Endothelial cell of umbilical vein (primary cell): ENCODE measurements around the gene FARP1.

ENCODE experiments used
- CTCF ChIP-seq, 2 donors: IDR thresholded peaks; 1 replicate in 1 of 2; 2 replicates in 1 of 2; pipeline ENCODE4 v1.5.1; 2011; ENCODE audit warnings: low read length in 2 of 2, mild to moderate bottlenecking in 2 of 2, moderate library complexity in 2 of 2, control low read depth in 1 of 2, inconsistent platforms in 1 of 2, low read depth in 1 of 2; ENCODE audit not compliant: insufficient read depth in 1 of 2; ENCODE audit errors: extremely low read depth in 1 of 2
- EZH2 ChIP-seq: IDR thresholded peaks from 2 replicates; pipeline ENCODE4 v1.6.1; 2012; ENCODE audit warnings: borderline replicate concordance, low read depth, mild to moderate bottlenecking, moderate library complexity, low read length, inconsistent platforms; ENCODE audit not compliant: severe bottlenecking
- MAX ChIP-seq: IDR thresholded peaks from 2 replicates; pipeline ENCODE4 v1.6.1; 2011; ENCODE audit not compliant: insufficient read depth, insufficient read length
- POLR2A ChIP-seq: IDR thresholded peaks from 2 replicates; pipeline ENCODE4 v1.6.1; 2012; ENCODE audit warnings: low read depth, mild to moderate bottlenecking, control low read depth, low read length
- POLR2AphosphoS5 ChIP-seq: IDR thresholded peaks from 2 replicates; pipeline ENCODE4 v1.6.1; 2012; ENCODE audit warnings: low read depth, mild to moderate bottlenecking, control low read depth, low read length, moderate library complexity; ENCODE audit not compliant: insufficient read depth

DNA sequence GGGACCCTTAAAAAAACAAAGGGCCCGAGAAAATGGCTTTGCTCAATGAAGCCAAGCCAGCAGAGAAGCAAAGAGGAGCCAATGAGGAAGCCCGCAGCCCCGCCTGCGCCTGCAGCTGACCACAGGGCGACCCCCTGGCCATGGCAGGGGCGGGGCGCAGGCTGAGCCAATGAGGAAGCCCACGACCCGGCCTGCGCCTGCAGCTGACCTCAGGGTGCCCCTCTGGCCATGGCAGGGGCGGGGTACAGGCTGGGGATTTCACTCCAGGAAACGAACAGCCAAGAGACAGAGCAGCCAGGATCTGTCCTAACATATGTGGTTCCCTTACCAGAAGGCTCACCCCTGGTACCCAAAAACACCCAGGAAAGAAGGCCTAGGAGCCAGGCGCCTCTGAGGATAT lies 332.6 kb downstream of the FARP1 start:
- TF ChIP-seq POLR2AphosphoS5 = no peak
- no peak for TF ChIP-seq CTCF (IDR thresholded peaks at IDR 0.05; ENCODE audit: extremely low read depth in 1 of 2, insufficient read depth in 1 of 2, low read depth in 1 of 2, low read length in 2 of 2)
- TF ChIP-seq MAX = no peak
- TF ChIP-seq POLR2A = no peak
- TF ChIP-seq EZH2 = no peak
